ENCODE results near the gene LBHD1.

LBHD1 gene

GRCh38 chr11:62613291-62613778 is 58.7 kb downstream of the LBHD1 start:
- peak; percentile 35 for DNase-seq

Measured in activated CD4-positive, CD25-positive, alpha-beta regulatory T cell treated with anti-CD3 and anti-CD28 coated beads, Interleukin-2, amount 50 U/mL, for 72 hours (primary cell).